Spleen (tissue), 11 donors: Measurements from ENCODE around the gene APBB3. TPM values are rescaled to one million over a fixed set of nuclear protein-coding genes. Genes with fewer than 3 reads are reported as not detected.
"Not testable (repeated sequence)": the region's sequence is repeated elsewhere in the genome, so short reads cannot be mapped to it uniquely, and the experiment has no call there.

ENCODE experiments used
- DNase-seq: peaks from one replicate; pipeline ENCODE4 v3.0.0-alpha.2; 2020
- H3K27ac ChIP-seq, 8 donors: fragments of 200-600 bp; sonication (generic) in 7 of 8; 1 replicate in 4 of 8; 2 replicates in 4 of 8; pipeline versions ENCODE4 v1.5.0 to v1.8.0; 2016 to 2021; ENCODE audit warnings: inconsistent platforms in 4 of 8, mild to moderate bottlenecking in 4 of 8, moderate library complexity in 1 of 8
- H3K27me3 ChIP-seq, 7 donors: fragments of 200-600 bp; sonication (generic) in 6 of 7; replicated peaks in 1 of 7; 1 replicate in 4 of 7; 2 replicates in 3 of 7; pipeline versions ENCODE4 v1.5.0 to v1.8.0; 2016 to 2021; ENCODE audit warnings: inconsistent platforms in 3 of 7, mild to moderate bottlenecking in 1 of 7
- H3K36me3 ChIP-seq, 6 donors: fragments of 200-600 bp; sonication (generic) in 5 of 6; 1 replicate in 4 of 6; 2 replicates in 2 of 6; pipeline versions ENCODE4 v1.5.0 to v1.8.0; 2016 to 2021; ENCODE audit warnings: inconsistent platforms in 2 of 6
- H3K4me1 ChIP-seq, 6 donors: fragments of 200-600 bp; sonication (generic) in 5 of 6; 1 replicate in 3 of 6; 2 replicates in 3 of 6; pipeline versions ENCODE4 v1.5.0 to v1.8.0; 2016 to 2021; ENCODE audit warnings: inconsistent platforms in 3 of 6
- H3K4me3 ChIP-seq, 8 donors: fragments of 200-600 bp; sonication (generic) in 7 of 8; 1 replicate in 4 of 8; 2 replicates in 4 of 8; pipeline versions ENCODE4 v1.5.0 to v1.8.0; 2016 to 2021; ENCODE audit warnings: inconsistent platforms in 4 of 8, mild to moderate bottlenecking in 4 of 8, moderate library complexity in 2 of 8
- H3K9me3 ChIP-seq, 8 donors: fragments of 200-600 bp; sonication (generic) in 7 of 8; 1 replicate in 4 of 8; 2 replicates in 4 of 8; pipeline versions ENCODE4 v1.5.0 to v1.8.0; 2016 to 2021; ENCODE audit warnings: inconsistent platforms in 4 of 8
- POLR2A ChIP-seq, 3 donors: fragments of 450-650 bp; IDR thresholded peaks; one replicate each; pipeline ENCODE4 v1.5.1; 2017; ENCODE audit warnings: antibody characterized with exemption in 3 of 3, mild to moderate bottlenecking in 1 of 3
- POLR2AphosphoS5 ChIP-seq, 3 donors: sonication (generic); formaldehyde crosslinking; IDR thresholded peaks; one replicate each; pipeline ENCODE4 v1.5.1; 2017; ENCODE audit warnings: antibody characterized with exemption in 3 of 3
- WGBS, 5 donors: extraction: QIAGEN DNeasy Blood & Tissue Kit in 3 of 5; methylation state at CpG; one replicate each; pipeline versions ENCODE4 v1.1.5 to v1.1.7; 2013 to 2018; 5-methylcytosine and 5-hydroxymethylcytosine counted together
- intact Hi-C: fragments of 100-400 bp; cut with DNase I; formaldehyde crosslinking; loops from one replicate; pipeline ENCODE4 v1.15.0; 2023; ENCODE audit warnings: low total_unique reads
- polyA plus RNA-seq, 3 donors: library from polyadenylated mRNA; stranded (reverse); fragments of 200-250 nt; gene quantifications; one replicate each; pipeline ENCODE4 v1.2.1, GENCODE V29; 2013
- total RNA-seq, 7 donors: library from RNA; depleted of rRNA in 3 of 7; stranded (reverse); fragments of >200 nt in 3 of 7; fragmentation: NEBNext Ultra II Directional in 4 of 7; extraction: Animal tissue kit (Norgen Biotek cat#: 25700) in 4 of 7; gene quantifications; one replicate each; pipeline versions ENCODE4 v1.1.0 to v1.2.1, GENCODE V29; 2016 to 2021
- TF ChIP-seq, protein P1 (sequence below), 11 experiments: fragments of 200-600 bp in 7 of 11; fragments of 450-650 bp in 4 of 11; sonication (generic) in 4 of 11; IDR thresholded peaks in 8 of 11; conservative IDR thresholded peaks in 3 of 11; 1 replicate in 7 of 11; 2 replicates in 4 of 11; pipeline versions ENCODE4 v1.4.0 to v1.8.0; 2016 to 2021; ENCODE audit warnings: antibody characterized with exemption in 11 of 11, inconsistent platforms in 4 of 11, mild to moderate bottlenecking in 1 of 11
- donor health status: healthy with polysubstance abuse.
- donor health status: DM: no; HTN: no; CAD: no; lungs with moderate emphysema.
- donor health status: DM: no; HTN: no; CAD: no.
- donor health status: Bipolar disorder and iron deficiency.
- donor health status: healthy.
- donor health status: DM: no; HTN: no; CAD: no.
- donor health status: DM: yes; HTN: yes; CAD: no.

Gene APBB3
- total and polyA plus RNA-seq, 10 donors: 26.0 to 57.8 (median 41.9) TPM

DNA sequence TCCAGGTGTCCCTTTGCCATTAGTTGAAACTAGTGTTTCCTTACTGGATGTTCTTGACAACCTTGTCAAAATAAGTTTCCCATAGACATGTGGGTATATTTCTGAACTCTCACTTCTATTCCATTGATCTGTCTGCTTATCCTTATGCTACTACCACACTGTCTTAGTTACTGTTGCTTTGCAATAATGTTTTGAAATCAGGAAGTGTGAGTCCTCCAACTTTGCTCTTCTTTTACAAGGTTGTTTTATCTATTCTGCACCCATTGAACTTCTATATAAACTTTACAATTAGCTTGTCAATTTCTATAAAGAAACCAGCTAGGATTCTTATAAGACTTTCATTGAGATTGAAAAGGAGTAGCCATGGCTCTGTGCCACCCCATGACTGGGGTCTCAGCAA is 44.3 kb upstream of the APBB3 start:
- no peak for DNase-seq
- Histone ChIP-seq H3K4me1 (peaks cover 0 to 81% (median 41%) of the 10 kb centered on the region in 6 donors), H3K27ac (peak overlapping the region in 7 of 8 donors; percentile 31 to 87 (median 73)), H3K36me3 (no peaks in the 10 kb centered on the region), H3K9me3 (no peaks in the 10 kb centered on the region), H3K4me3 (peak overlapping the region in 1 of 8 donors; percentile 28), H3K27me3 (no peaks in the 10 kb centered on the region)
- intact Hi-C loops: no loop called here
- TF ChIP-seq, protein P1, sequence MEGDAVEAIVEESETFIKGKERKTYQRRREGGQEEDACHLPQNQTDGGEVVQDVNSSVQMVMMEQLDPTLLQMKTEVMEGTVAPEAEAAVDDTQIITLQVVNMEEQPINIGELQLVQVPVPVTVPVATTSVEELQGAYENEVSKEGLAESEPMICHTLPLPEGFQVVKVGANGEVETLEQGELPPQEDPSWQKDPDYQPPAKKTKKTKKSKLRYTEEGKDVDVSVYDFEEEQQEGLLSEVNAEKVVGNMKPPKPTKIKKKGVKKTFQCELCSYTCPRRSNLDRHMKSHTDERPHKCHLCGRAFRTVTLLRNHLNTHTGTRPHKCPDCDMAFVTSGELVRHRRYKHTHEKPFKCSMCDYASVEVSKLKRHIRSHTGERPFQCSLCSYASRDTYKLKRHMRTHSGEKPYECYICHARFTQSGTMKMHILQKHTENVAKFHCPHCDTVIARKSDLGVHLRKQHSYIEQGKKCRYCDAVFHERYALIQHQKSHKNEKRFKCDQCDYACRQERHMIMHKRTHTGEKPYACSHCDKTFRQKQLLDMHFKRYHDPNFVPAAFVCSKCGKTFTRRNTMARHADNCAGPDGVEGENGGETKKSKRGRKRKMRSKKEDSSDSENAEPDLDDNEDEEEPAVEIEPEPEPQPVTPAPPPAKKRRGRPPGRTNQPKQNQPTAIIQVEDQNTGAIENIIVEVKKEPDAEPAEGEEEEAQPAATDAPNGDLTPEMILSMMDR (IDR thresholded peaks at IDR 0.05 in 8 of 11, conservative IDR thresholded peaks at IDR 0.05 in 3 of 11): no peak
- TF ChIP-seq POLR2A (IDR thresholded peaks at IDR 0.05) (no peak), POLR2AphosphoS5 (IDR thresholded peaks at IDR 0.05) (no peak)

DNA sequence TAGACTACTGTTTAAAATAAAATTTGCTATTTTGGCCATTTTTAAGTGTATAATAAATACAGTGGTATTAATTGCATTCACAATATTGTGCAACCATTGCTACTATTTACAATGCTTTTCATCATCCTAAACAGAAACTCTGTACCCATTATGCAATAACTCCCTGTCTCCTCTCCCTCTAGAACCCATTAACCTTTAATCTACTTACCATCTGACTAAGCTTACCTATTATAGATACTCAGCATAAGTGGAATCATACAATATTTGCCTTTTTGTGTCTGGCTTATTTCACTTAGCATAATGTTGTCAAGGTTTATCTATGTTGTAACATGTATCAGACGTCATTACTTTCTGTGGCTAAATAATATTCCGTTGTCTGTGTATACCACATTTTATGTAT is 42.6 kb upstream of the APBB3 start:
- Histone ChIP-seq H3K27me3 (no peaks in the 10 kb centered on the region), H3K9me3 (no peaks in the 10 kb centered on the region), H3K4me3 (no peak overlapping the region), H3K27ac (peak overlapping the region in 4 of 8 donors; percentile 2 to 87 (median 20)), H3K4me1 (peaks cover 0 to 79% (median 33%) of the 10 kb centered on the region in 6 donors), H3K36me3 (no peaks in the 10 kb centered on the region)
- no peak for DNase-seq
- TF ChIP-seq POLR2AphosphoS5 (IDR thresholded peaks at IDR 0.05) (no peak), POLR2A (IDR thresholded peaks at IDR 0.05) (no peak)
- TF ChIP-seq, protein P1 (IDR thresholded peaks at IDR 0.05 in 8 of 11, conservative IDR thresholded peaks at IDR 0.05 in 3 of 11): no peak
- intact Hi-C loops: no loop called here
- WGBS, 5 donors: 45 to 89% (median 71%) methylated on average over 2 of the region's 2 CpGs

DNA sequence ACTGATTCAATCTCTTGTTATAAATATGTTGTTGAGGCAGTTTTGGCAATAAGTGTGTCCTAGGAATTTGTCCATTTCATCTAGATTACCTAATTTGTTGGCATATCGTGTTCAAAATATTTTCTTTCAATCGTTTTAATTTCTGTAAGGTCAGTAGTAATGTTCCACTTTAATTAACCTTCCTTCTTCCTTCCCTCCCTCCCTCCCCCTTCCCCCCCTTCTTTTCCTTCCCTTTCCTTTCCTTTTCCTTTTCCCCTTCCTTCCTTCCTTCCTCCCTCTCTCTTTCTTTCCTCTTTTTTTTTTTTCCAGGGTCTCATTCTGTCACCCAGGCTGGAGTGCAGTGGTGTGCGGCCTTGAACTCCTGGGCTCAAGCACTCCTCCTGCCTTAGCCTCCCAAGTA is 41.5 kb upstream of the APBB3 start:
- WGBS, 5 donors: 66 to 87% (median 73%) methylated on average over 3 of the region's 3 CpGs
- H3K27me3 ChIP-seq: no peaks in the 10 kb centered on the region
- H3K27ac ChIP-seq: peak overlapping the region in 3 of 8 donors; percentile 29 to 87 (median 57)
- H3K4me3 ChIP-seq: no peak overlapping the region
- DNase-seq: no peak
- no peaks in the 10 kb centered on the region for H3K36me3 ChIP-seq
- H3K4me1 ChIP-seq: peaks cover 0 to 67% (median 22%) of the 10 kb centered on the region in 6 donors
- intact Hi-C loops: no loop called here
- no peaks in the 10 kb centered on the region for H3K9me3 ChIP-seq
- no peak for TF ChIP-seq POLR2A (IDR thresholded peaks at IDR 0.05)
- TF ChIP-seq, protein P1 (IDR thresholded peaks at IDR 0.05 in 8 of 11, conservative IDR thresholded peaks at IDR 0.05 in 3 of 11): no peak
- TF ChIP-seq POLR2AphosphoS5 (IDR thresholded peaks at IDR 0.05): no peak

DNA sequence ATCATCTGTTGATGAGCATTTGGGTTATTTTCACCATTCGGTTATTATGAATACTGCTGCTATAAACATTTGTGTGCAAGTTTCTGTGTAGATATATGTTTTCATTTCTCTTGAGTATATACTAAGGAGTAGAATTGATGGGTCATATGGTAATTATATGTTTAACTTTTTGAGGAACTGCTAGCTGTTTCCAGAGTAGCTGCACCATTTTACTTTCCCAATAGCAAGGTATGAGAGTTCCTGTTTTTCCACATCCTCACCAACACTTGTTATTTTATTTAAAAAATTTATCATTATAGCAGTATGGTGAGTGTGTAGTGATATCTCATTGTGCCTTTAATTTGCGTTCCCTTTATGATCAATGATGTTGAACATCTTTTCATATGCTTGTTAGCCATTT is 39.3 kb upstream of the APBB3 start:
- WGBS, 5 donors: 90 to 99% (median 94%) methylated on average over 2 of the region's 2 CpGs
- TF ChIP-seq, protein P1 (IDR thresholded peaks at IDR 0.05 in 8 of 11, conservative IDR thresholded peaks at IDR 0.05 in 3 of 11): no peak
- TF ChIP-seq POLR2AphosphoS5 (IDR thresholded peaks at IDR 0.05): no peak
- TF ChIP-seq POLR2A (IDR thresholded peaks at IDR 0.05): no peak
- peak overlapping the region in 6 of 8 donors; percentile 67 to 92 (median 79) for H3K27ac ChIP-seq

DNA sequence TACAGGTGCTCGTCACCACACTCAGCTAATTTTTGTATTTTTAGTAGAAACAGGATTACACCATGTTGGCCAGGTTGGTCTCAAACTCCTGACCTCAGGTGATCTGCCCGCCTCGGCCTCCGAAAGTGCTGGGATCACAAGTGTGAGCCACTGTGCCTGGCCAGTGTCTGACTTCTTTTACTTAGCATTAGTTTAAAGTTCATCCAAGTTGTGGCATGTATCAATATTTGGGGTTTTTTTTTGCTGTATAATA is 39.0 kb upstream of the APBB3 start:
- DNase-seq, H3K9me3 ChIP-seq, intact Hi-C loops, H3K27me3 ChIP-seq, H3K36me3 ChIP-seq: not testable (repeated sequence)
- H3K27ac ChIP-seq: peak overlapping the region in 6 of 8 donors; percentile 67 to 92 (median 79)
- peaks cover 0 to 42% (median under 1%) of the 10 kb centered on the region in 6 donors for H3K4me1 ChIP-seq
- H3K4me3 ChIP-seq: peak overlapping the region in 1 of 8 donors; percentile 34
- 92 to 96% (median 94%) methylated on average over 4 of the region's 4 CpGs for WGBS, 5 donors

More for the DNA sequence above, 39.3 kb upstream of the APBB3 start:
- Histone ChIP-seq H3K27me3 (no peaks in the 10 kb centered on the region), H3K9me3 (no peaks in the 10 kb centered on the region), H3K36me3 (no peaks in the 10 kb centered on the region), H3K4me1 (peaks cover 0 to 46% (median 3%) of the 10 kb centered on the region in 6 donors), H3K4me3 (peak overlapping the region in 1 of 8 donors; percentile 34)
- DNase-seq: no peak
- intact Hi-C loops: no loop called here
